ENCODE data around the gene EML5. TPM values are rescaled to one million over a fixed set of nuclear protein-coding genes. Genes with fewer than 3 reads are reported as not detected.

The EML5 gene
- total RNA-seq, 1 experiment from 2014 or later: 1.8 TPM

DNA sequence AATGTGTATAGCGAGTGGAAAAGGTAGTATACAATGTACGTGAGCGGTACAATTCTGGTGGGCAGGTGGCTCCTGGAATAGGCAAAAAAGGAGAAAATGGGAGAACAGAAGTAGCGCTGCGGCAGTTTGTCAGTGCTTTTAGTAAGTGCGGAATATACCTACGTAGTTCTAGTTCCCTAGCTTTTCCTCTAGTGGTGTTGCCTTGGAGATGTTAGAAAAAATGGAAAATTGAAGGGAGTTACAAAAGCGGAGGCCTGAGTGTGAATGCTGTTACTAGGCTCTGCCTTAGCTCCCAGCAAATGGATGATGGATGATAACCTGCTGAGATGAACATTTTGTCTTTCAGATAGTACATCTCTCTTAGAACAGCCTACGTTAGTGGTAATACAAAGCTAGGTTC is 32.8 kb upstream of the EML5 start:
- Histone ChIP-seq H3K27me3 (ENCODE audit: insufficient read depth, low read length) (no peaks in the 10 kb centered on the region), H3K9me3 (ENCODE audit: control insufficient read depth in 1 of 2, insufficient read depth in 1 of 2, low read depth in 1 of 2, low read length in 2 of 2) (no peaks in the 10 kb centered on the region), H3K27ac (ENCODE audit: low read depth, low read length) (no peak overlapping the region), H2AFZ (ENCODE audit: low read depth, low read length, poor library complexity, severe bottlenecking) (no peak overlapping the region), H3K4me3 (replicated peaks in 1 of 2; ENCODE audit: low read depth in 1 of 2, low read length in 2 of 2) (peak overlapping the region; percentile 81 to 86), H3K9ac (ENCODE audit: low read length) (peak overlapping the region; percentile 82), H3K4me2 (ENCODE audit: low read length) (peak overlapping the region; percentile 82), H3K79me2 (ENCODE audit: insufficient read depth, low read length) (no peaks in the 10 kb centered on the region; the same call in 1 of the 2 replicates), H3K4me1 (ENCODE audit: control insufficient read depth in 1 of 2, insufficient read depth in 2 of 2, low read length in 2 of 2) (peaks cover under 1 to 16% of the 10 kb centered on the region in 2 experiments; a peak in 3 of 4 replicates), H4K20me1 (ENCODE audit: insufficient read depth) (no peaks in the 10 kb centered on the region), H3K9me2 (ENCODE audit: insufficient read depth) (no peaks in the 10 kb centered on the region), H3K36me3 (ENCODE audit: control insufficient read depth in 1 of 2, insufficient read depth in 2 of 2, low read length in 2 of 2) (no peaks in the 10 kb centered on the region)
- ChIA-PET POLR2A (interaction anchor here (1.4 kb wide), 1 partner anchor 8 kb away, joined by 3 read pairs; no protein-coding TSS in a partner anchor), RAD21 (ENCODE audit: low non-redundant PET in 1 of 2, low total read pairs in 2 of 2, uncharacterized antibody in 2 of 2, unreplicated experiment in 2 of 2) (interaction anchor here in 1 of 2 experiments (0.9 kb wide), 1 partner anchor 33 kb away, joined by 3 read pairs; the partner anchor contains the start of gene EML5), CTCF (interaction anchor here (0.8 kb wide), 1 partner anchor 43 kb away, joined by 3 read pairs; no protein-coding TSS in a partner anchor)
- DNase-seq (ENCODE audit: low read depth, low spot score): no peak
- TF ChIP-seq ZBTB33 (IDR thresholded peaks at IDR 0.05; ENCODE audit: extremely low read depth, insufficient replicate concordance, low read length): no peak
- no peak for TF ChIP-seq SIN3A (IDR thresholded peaks at IDR 0.05; ENCODE audit: low read depth)
- TF ChIP-seq YY1 (IDR thresholded peaks at IDR 0.05; ENCODE audit: extremely low read depth, insufficient replicate concordance, low read depth, low read length): no peak
- TF ChIP-seq CBX3 (IDR thresholded peaks at IDR 0.05; ENCODE audit: low read depth): no peak
- BruUV-seq (replicated peaks): no TSS peak
- ATAC-seq: no peak
- intact Hi-C loops (cut with micrococcal nuclease): no loop called here

GRCh38 chr14:88825078-88825458 is 32.3 kb upstream of the EML5 start:
- TSS peak; percentile 67 for BruUV-seq (replicated peaks)
- intact Hi-C loops (cut with micrococcal nuclease): no loop called here
- Histone ChIP-seq H3K9ac (ENCODE audit: low read length) (peak overlapping the region; percentile 82), H3K4me3 (replicated peaks in 1 of 2; ENCODE audit: low read depth in 1 of 2, low read length in 2 of 2) (peak overlapping the region; percentile 81 to 86), H4K20me1 (ENCODE audit: insufficient read depth) (no peaks in the 10 kb centered on the region), H3K79me2 (ENCODE audit: insufficient read depth, low read length) (no peaks in the 10 kb centered on the region; the same call in 1 of the 2 replicates), H3K27ac (ENCODE audit: low read depth, low read length) (peak overlapping the region; percentile 73), H3K27me3 (ENCODE audit: insufficient read depth, low read length) (no peaks in the 10 kb centered on the region), H3K4me2 (ENCODE audit: low read length) (peak overlapping the region; percentile 82), H2AFZ (ENCODE audit: low read depth, low read length, poor library complexity, severe bottlenecking) (peak overlapping the region; percentile 94), H3K9me2 (ENCODE audit: insufficient read depth) (no peaks in the 10 kb centered on the region), H3K4me1 (ENCODE audit: control insufficient read depth in 1 of 2, insufficient read depth in 2 of 2, low read length in 2 of 2) (peaks cover 0 to 12% of the 10 kb centered on the region in 2 experiments; a peak in 1 of 4 replicates), H3K36me3 (ENCODE audit: control insufficient read depth in 1 of 2, insufficient read depth in 2 of 2, low read length in 2 of 2) (no peaks in the 10 kb centered on the region), H3K9me3 (ENCODE audit: control insufficient read depth in 1 of 2, insufficient read depth in 1 of 2, low read depth in 1 of 2, low read length in 2 of 2) (no peaks in the 10 kb centered on the region)
- RAD21 ChIA-PET (ENCODE audit: low non-redundant PET in 1 of 2, low total read pairs in 2 of 2, uncharacterized antibody in 2 of 2, unreplicated experiment in 2 of 2): interaction anchor here in 1 of 2 experiments (0.9 kb wide), 1 partner anchor 33 kb away, joined by 3 read pairs; the partner anchor contains the start of gene EML5
- CTCF ChIA-PET: interaction anchor here (0.8 to 1.1 kb wide), 2 partner anchors 43 to 158 kb away, joined by 3 read pairs; no protein-coding TSS in a partner anchor
- no peak for DNase-seq (ENCODE audit: low read depth, low spot score)
- ATAC-seq: 0 out of 2 replicates have a peak, but pooled peaks have one; percentile 12
- TF ChIP-seq SRF (IDR thresholded peaks at IDR 0.05; ENCODE audit: low read depth) (no peak), TCF7L2 (IDR thresholded peaks at IDR 0.05; ENCODE audit: borderline replicate concordance, extremely low read depth, insufficient read depth, insufficient read length) (no peak)
- POLR2A ChIA-PET: interaction anchor here (1.4 kb wide), 1 partner anchor 9 kb away, joined by 3 read pairs; no protein-coding TSS in a partner anchor
